GM18951 (cell line): ENCODE results near the gene CXCL9.
"Not testable (repeated sequence)": the region's sequence is repeated elsewhere in the genome, so short reads cannot be mapped to it uniquely, and the experiment has no call there.

ENCODE experiments used
- POLR2A ChIP-seq: IDR thresholded peaks from 4 replicates; pipeline ENCODE4 v1.6.1; 2011; ENCODE audit warnings: mild to moderate bottlenecking; ENCODE audit not compliant: insufficient read length, insufficient read depth; ENCODE audit errors: extremely low read depth
- in situ Hi-C: fragments of 300-500 bp; cut with MboI; formaldehyde crosslinking; loops from one replicate; pipeline ENCODE4 v1.12.0; 2022; ENCODE audit warnings: low sequenced_read_pairs, mixed read lengths, inconsistent platforms; ENCODE audit not compliant: unreplicated experiment

Gene CXCL9

GRCh38 chr4:76007089-76007862 is at the start of gene CXCL9:
CXCL9 (minus strand) TSS chr4:76007509; CDS start chr4:76007449, 60 bp downstream.
- TF ChIP-seq POLR2A, result no peak
- in situ Hi-C loops, result no loop called here

- in situ Hi-C loops, result no loop called here
- no peak for TF ChIP-seq POLR2A
These were observed 48.1 kb upstream of the CXCL9 start for GRCh38 chr4:76055421-76055820.

DNA sequence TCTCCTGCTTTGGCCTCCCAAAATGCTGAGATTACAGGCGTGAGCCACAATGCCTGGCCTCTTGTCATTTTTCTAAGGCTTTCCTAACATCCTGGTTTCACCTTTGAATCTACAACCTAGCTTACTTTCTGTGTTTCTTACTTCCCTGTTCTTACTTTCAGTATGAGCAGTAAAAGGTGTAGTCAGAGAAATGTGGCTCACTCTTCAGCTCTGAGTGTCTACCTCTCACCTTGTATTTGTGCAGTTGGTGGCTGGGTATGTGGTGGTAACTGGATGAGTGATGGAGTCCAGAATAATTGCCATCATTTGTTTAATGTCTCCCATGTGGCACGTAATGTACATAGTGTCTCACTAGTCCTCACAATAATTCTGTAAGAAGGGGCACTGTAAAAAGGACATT is 47.7 kb upstream of the CXCL9 start:
- in situ Hi-C loops, result no loop called here
- no peak for TF ChIP-seq POLR2A

GRCh38 chr4:76053730-76054129 is 46.4 kb upstream of the CXCL9 start:
- in situ Hi-C loops, result no loop called here
- no peak for TF ChIP-seq POLR2A

- in situ Hi-C loops, result not testable (repeated sequence)
These were observed 43.3 kb upstream of the CXCL9 start for GRCh38 chr4:76050560-76051050.

DNA sequence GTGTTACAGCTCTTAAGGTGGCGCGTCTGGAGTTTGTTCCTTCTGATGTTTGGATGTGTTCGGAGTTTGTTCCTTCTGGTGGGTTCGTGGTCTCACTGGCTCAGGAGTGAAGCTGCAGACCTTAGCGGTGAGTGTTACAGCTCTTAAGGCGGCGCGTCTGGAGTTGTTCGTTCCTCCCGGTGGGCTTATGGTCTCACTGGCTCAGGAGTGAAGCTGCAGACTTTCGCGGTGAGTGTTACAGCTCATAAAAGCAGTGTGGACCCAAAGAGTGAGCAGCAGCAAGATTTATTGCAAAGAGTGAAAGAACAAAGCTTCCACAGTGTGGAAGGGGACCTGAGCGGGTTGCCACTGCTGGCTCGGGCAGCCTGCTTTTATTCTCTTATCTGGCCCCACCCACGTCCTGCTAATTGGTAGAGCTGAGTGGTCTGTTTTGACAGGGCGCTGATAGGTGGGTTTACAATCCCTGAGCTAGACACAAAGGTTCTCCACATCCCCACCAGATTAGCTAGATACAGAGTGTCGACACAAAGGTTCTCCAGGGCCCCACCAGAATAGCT is 42.6 kb upstream of the CXCL9 start:
- in situ Hi-C loops, result not testable (repeated sequence)

DNA sequence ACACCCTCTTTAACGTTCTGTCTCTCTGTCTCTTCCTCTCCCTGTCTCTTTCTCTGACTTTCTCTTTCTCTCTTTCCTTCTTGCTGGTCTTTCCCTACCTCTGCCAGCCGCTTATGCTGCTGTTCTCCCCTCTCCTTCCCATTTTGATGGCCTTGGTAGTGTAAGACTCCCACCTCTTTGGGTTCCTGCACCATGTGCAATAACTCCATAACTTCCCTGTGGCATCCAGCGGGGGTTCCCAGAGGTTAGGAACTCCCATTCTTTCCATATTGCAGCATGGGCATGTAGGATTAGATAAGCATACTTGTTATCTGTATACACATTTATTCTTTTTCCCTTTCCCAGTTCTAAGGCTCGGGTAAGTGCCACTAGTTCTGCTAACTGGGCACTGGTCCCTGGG is 37.4 kb upstream of the CXCL9 start:
- in situ Hi-C loops, result not testable (repeated sequence)

DNA sequence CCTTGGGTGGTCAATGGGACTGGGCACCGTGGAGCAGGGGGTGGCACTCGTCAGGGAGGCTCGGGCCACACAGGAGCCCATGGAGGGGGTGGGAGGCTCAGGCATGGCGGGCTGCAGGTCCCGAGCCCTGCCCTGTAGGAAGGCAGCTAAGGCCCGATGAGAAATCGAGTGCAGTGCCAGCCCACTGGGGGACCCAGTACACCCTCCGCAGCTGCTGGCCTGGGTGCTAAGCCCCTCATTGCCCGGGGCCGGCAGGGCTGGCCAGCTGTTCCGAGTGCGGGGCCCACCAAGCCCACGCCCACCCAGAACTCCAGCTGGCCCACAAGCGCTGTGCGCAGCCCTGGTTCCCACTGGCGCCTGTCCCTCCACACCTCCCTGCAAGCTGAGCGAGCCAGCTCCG is 36.0 kb upstream of the CXCL9 start:
- in situ Hi-C loops, result not testable (repeated sequence)

GRCh38 chr4:76042241-76042998 is 35.1 kb upstream of the CXCL9 start:
- in situ Hi-C loops, result not testable (repeated sequence)

DNA sequence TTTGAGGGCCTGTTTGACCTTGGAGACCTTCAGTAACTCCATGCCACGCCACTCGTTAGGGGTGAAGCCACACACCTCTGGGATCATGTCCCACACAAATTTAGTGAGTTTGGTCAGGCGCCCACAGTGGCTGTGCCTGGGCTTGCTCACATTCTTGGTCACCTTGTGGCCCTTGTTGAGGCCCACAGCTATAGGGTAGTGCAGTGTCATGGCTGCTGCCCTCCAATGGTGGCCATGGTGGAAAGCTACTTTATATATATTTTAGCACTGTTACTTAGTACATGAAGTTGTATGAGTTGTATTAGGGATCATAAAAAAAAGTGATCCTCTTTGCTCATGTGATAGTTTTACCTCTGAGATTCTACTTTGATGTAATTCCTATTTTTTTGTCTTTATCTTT is 29.5 kb upstream of the CXCL9 start:
- in situ Hi-C loops, result no loop called here
- no peak for TF ChIP-seq POLR2A

DNA sequence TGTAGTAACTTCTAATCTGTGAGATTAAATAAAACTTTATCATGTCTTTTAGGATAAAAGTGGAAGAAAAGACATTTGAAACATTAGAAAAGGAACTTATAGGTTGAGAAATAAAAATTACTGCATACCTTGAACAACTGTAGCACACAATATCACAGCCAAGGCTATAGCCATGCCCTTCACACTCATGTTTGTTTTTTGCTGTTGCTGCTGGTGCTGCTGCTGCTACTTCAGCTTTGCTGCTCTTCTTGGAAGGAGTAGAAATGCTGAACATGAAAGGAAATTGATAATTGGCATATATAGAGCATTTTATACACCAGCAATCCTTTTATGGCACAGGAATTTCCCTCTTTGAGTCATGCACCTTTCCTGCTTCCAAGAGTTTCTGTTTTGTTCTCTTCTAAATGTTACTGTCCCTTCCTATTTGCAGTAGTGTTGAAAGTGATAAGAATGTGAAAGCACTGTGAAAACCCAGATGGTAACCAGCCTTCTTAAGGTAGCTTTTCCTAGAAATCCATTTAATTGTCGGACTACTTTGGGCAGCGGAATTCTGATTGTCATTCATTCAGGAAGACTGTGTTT is 28.6 kb upstream of the CXCL9 start, which contains the start of gene CXCL11:
CXCL11 (minus strand) TSS at position 272 of the 582 bp plus-strand sequence; CDS start at position 189, 83 bp downstream.
- in situ Hi-C loops, result no loop called here
- no peak for TF ChIP-seq POLR2A

GRCh38 chr4:76035141-76035540 is 27.8 kb upstream of the CXCL9 start:
- TF ChIP-seq POLR2A, result no peak
- in situ Hi-C loops, result no loop called here

DNA sequence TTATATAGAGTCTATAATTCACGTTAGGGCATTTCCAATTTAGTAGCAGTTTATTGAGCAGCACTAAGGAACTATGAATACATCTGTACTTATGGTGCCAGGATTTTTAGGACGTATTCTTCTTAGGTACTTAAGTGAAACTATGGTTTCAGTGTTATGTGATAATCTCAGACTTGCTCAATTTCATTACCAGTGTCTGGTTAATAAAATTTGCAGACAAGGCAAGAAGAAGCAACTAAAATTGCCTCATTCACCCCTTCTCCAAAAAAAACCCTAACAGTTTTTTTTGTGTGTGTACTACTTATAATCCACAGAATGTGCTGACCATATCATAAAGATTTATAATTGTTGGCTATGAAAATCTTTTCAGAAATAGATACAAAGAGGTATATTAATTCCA is 22.0 kb upstream of the CXCL9 start:
- TF ChIP-seq POLR2A, result no peak
- in situ Hi-C loops, result no loop called here

DNA sequence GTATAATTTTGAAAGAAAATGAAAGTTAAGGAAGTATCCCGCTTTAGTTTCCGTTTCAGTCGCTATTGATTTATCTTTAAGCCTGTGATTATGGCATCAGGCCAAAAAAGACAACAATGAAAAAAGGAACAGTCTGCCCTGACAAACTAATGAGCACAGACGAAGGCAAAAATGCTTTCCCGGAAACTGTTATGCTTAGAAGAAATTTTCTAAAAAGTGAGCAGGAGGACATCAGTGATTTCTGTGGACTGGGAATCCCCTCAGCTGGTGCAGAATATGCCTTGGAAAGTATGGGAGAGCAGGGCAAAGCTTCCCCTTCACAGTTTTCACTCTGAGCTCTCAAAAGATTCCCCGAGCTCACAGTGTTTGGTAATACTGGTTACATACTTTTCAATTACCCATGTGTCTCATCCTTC is 21.0 kb upstream of the CXCL9 start:
- no peak for TF ChIP-seq POLR2A
- in situ Hi-C loops, result no loop called here
